NCI-H524 treated with DMSO at 0.1 percent for 48 hours (cell line): ENCODE measurements around the gene FAM114A1.

Source experiments
- DNase-seq: peaks from one replicate; lab custom pipeline; 2025; lab: John Stamatoyannopoulos, UW

The FAM114A1 gene

GRCh38 chr4:38867478-38868058 is at the start of gene FAM114A1:
Gene FAM114A1, plus strand, starts transcription at chr4:38867806. Its CDS starts 10,273 bp downstream, at chr4:38878079.
- DNase-seq, result no peak

GRCh38 chr4:38818441-38818976 is 49.1 kb upstream of the FAM114A1 start:
- no peak for DNase-seq

- no peak for DNase-seq
Measured at GRCh38 chr4:38819569-38819968, 48.0 kb upstream of the FAM114A1 start.

GRCh38 chr4:38820329-38821061 is 47.1 kb upstream of the FAM114A1 start:
- DNase-seq, result no peak

DNA sequence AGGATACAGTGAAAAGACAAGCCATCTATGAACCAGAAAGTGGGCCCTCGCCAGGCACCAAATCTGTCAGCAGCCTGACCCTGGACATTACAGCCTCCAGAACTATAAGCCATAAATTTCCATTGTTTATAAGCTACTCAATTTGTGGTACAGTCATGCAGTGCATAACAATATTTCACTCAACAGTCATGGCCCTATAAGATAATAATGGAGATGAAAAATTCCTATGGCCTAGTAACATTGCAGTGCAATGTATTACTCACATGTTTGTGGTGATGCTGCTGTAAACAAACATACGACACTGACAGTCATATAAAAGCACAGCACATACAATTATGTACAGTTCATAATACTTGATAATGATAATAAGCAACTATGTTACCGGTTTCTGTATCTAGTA is 45.9 kb upstream of the FAM114A1 start:
- no peak for DNase-seq

DNA sequence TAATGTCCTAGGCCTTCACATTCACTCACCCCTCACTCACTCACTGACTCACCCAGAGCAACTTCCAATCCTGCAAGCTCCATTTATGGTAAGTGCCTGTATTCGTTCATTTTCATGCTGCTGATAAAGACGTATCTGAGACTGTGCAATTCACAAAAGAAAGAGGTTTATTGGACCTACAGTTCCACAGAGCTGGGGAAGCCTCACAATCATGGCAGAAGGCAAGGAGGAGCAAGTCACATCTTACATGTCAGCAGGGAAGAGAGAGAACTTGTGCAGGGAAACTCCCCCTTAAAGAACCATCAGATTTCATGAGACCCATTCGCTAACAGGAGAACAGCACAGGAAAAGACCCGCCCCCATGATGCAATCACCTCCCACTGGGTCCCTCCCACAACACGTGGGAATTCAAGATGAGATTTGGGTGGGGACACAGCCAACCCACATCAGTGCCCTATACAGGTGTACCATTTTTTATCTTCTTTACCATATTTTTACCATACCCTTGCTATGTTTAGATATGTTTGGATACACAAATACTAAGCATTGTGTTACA is 44.8 kb upstream of the FAM114A1 start:
- DNase-seq, result no peak

- no peak for DNase-seq
Measured at GRCh38 chr4:38823766-38824165, 43.8 kb upstream of the FAM114A1 start.

GRCh38 chr4:38829237-38829636 is 38.4 kb upstream of the FAM114A1 start:
- no peak for DNase-seq

DNA sequence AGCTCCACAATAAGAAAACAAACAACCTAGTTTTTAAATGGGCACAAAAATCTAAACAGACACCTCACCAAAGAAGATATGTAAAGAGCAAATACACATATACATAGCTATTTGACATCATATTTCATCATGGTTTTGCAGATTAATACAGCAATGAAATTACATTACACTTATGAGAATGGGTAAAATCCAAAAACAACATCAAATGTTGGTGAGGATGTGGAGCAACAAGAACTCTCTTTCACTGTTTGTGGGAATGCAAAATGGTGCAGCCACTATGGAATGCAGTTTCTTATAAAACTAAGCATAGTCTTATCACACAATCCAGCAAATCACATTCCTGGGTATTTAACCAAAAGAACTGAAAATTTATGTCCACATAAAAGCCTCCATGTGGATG is 36.0 kb upstream of the FAM114A1 start:
- no peak for DNase-seq

DNA sequence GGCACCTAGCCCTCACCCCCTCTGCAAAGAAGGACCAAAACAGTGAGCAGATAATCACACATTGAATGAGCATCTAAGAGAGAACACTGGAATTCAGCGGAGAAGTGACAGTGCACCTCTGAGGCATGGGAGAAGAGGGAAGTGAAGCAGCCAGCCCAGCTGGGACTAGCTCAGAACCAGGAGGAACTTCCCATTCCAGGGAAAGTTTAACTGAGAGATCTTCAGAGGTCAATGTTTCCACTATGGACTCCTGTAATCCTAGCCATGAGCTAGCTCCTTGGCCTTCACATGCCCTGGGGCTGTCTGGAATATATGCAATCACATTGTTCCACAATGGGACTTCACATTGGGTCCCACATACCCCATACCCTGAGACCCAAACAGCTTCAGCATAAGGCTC is 35.4 kb upstream of the FAM114A1 start:
- DNase-seq, result no peak

DNA sequence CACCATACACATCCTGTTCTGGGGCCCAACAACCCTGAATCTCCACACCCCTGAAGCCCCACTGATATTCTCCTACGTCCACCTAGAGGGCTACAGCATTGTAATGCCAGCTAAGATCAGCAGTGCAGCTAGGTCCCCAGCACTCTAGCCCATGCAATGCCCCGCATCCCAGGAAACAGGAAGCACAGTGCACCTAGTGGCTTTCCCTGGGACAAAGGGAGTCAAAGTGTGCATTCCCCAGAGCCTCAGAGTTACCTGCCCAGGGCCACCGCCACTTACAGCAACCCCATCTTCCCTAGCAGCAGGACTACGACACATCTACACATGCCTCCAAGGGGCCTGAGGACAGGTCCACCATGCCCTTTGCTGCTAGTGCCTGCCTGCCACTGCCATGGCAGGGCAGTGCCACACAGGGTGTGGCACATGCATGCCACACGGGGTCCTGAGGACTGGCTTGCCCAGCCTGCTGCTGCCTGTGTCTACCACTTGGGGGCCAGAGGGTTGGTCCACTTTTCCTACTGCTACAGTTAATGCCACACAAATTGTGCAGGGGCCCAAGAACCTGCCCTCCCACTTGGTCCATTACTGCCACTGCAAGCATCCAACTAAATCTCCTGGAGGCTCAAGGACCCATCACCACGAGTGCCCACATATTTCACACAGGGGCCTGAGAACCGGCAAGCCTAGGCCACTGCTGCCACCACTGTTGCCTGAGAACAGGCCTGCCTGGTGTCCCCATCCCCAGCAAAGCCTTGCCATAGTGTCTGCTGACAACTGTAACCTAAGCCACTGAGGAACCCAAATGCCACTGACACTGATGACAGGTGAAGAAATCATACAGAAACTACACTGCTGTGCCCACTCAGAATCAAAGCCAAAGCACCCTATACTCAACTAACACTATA is 34.7 kb upstream of the FAM114A1 start:
- DNase-seq, result no peak

DNA sequence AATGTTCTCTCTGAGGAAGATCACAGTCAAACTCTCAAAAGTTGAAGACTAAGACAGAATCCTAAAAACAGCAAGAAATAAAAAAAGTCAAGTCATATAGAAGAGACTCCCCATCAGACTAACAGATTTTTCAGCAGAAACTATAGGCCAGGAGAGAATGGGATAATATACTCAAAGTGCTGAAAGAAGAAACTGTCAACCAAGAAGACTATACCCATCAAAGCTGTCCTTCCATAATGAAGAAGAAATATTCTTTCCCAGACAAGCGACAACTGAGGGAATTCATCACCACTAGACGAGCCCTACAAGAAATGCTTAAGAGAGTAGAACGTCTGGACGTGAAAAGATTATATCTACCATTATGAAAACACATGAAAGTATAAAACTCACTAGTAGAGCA is 33.0 kb upstream of the FAM114A1 start:
- no peak for DNase-seq

DNA sequence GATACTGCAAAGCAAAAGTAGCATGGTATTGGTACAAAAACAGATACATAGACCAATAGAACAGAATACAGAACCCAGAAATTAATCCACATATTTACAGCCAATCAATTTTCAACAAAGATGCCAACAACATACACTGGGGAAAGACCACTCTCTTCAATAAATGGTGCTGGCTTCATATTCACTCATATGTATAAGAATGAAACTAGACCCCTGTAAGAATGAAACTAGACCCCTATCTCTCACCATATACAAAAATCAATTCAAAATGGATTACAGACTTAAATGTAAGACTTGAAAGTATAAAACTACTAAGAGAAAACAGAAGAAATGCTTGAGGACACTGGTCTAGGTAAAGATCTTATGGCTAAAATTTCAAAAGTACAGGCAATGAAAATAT is 30.3 kb upstream of the FAM114A1 start:
- no peak for DNase-seq

DNA sequence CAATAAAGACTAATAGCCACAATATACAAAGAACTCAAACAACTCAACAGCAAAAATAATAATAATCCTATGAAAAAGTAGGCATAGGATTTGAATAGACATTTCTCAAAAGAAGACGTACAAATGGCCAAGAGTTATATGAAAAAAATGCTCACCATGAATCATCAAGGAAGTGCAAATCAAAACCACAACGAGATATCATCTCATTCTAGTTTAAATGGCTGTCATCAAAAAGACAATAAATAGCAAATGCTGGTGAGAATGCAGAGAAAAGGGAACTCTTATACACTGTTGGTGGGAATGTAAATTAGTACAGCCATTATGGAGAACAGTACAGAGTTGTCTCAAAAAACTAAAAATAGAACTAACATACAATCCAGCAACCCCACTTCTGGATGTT is 29.8 kb upstream of the FAM114A1 start:
- DNase-seq, result no peak

DNA sequence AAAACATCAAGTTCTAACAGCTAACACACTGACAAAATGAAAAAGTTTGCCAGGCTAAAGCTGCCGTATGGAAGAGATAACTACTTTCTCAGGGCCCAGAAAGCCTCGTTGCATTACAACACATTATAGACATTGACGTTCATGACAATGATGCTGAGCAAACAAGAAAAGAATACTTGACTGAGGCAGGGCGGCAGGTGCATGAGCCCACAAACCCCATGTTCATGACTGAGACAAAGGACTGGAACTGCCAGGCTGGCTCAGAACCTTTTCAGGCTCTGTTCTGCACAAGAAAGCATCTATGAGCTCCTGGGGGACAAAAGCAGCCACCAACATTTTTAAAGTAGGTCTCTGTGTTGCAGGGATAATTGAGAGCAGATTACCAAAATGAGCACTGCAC is 24.6 kb upstream of the FAM114A1 start:
- DNase-seq, result no peak

- DNase-seq, result no peak
Measured at GRCh38 chr4:38846015-38846414, 21.6 kb upstream of the FAM114A1 start.

DNA sequence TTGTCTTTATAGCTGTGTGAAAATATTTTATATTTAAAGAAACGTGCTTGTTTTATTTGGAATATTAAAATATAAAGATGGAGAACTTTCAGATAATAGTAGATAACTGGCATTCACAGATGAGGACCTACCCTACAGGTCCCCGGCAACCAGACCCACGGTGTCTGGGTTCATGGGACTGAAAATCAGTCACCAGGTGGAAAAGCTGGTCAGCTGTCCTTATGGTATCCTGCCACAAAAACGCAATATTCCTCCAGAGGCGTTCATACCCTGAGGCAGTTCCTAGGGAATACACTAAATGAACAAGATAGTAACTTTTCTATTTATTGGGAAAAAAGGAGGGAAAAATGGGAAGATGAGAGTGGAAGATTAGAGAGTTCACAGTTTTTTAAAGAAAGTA is 12.1 kb upstream of the FAM114A1 start:
- DNase-seq, result no peak

GRCh38 chr4:38856046-38856445 is 11.6 kb upstream of the FAM114A1 start:
- no peak for DNase-seq

- DNase-seq, result no peak
Measured at GRCh38 chr4:38856524-38857337, 10.9 kb upstream of the FAM114A1 start, which contains the start of gene TLR6. Gene TLR6, minus strand, starts transcription at chr4:38856817. Its CDS starts 27,344 bp downstream, at chr4:38829473.

DNA sequence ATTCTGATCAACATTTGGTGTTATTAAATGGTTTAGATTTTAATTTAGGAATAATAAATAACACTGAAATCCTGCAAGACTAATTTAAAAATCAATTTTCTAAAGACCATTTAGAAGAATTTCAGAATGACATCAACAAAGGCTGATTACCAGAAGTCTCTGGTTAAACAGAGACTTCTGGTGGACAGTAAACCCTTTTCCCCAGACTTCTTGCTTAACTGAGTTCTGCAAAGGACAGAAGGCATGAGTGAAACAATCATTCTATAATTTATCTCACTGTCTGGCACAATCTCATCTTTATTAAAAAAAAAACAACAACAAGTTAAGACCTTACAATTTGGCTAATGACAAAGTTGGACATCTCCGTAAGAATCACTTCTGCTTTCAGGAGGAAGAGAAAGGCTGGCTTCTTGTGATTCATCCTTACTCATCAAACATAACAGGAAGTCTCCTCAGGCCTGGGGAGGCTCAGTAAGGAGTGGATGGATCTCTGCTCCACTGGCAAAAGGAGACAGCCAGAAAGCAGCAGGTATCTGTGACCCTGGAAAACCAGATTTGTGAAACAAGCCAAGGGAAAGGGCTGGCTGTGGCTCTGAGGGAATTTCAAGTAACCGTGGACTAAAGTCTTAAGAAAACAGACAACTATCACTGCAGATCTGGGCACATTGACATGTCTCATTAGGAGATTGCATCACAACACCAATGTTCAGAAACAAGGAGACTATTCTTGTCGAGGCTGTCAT is 10.1 kb upstream of the FAM114A1 start:
- no peak for DNase-seq

DNA sequence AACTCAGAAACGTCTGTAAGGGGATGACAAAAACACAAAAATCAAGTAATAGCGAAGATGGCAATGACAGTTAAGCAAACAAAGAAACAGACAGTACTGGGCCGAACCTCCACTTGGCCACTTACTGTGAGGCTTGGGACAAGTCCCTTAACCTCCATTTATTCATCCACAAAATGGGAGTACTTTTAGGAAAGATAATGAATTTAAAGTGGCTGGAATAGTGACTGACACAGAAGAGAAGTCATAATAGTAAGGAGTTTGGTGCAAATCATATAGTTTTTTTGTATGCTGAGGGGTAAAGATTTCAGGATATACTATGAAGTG is 9.5 kb upstream of the FAM114A1 start:
- DNase-seq, result no peak
